K562 (cell line): ENCODE results near the gene TIMP2. TPM values are rescaled to one million over a fixed set of nuclear protein-coding genes. Genes with fewer than 3 reads are reported as not detected.
A peak's percentile ranks its signal among the peaks of the same experiment; 100 is the strongest.

Experiments used
- ARHGAP35 ChIP-seq: fragments of 450-650 bp; IDR thresholded peaks from 2 replicates; pipeline ENCODE4 v1.6.1; 2018; ENCODE audit not compliant: partially characterized antibody
- JUND ChIP-seq, 2 experiments: IDR thresholded peaks; 2 replicates in 1 of 2; 3 replicates in 1 of 2; pipeline ENCODE4 v1.6.1; 2011; ENCODE audit warnings: borderline replicate concordance in 2 of 2, low read depth in 2 of 2, low read length in 2 of 2, improper control_type of control experiment in 1 of 2, missing biosample characterization in 1 of 2, missing genetic modification characterization in 1 of 2, missing genetic modification reagents in 1 of 2
- SETDB1 ChIP-seq: IDR thresholded peaks from one replicate; pipeline ENCODE4 v1.6.1; 2012; ENCODE audit warnings: low read length, control low read depth, inconsistent platforms
- ZNF140 ChIP-seq: fragments of 250-450 bp; sonication (Bioruptor Pico); IDR thresholded peaks from 2 replicates; pipeline ENCODE4 v1.8.0; 2021; ENCODE audit warnings: moderate library complexity, mild to moderate bottlenecking, inconsistent platforms
- ZNF354B ChIP-seq: fragments of 250-450 bp; sonication (Bioruptor Pico); IDR thresholded peaks from 2 replicates; pipeline ENCODE4 v1.4.0; 2020
- polyA plus RNA-seq, 8 experiments: library from polyadenylated mRNA; depleted of rRNA in 4 of 8; stranded (reverse) in 5 of 8; unstranded in 3 of 8; fragments of >200 nt; fragmentation: Nextera tagmentation in 2 of 8; fragmentation: Illumina TruSeq in 1 of 8; extraction: Ambion mirVana in 2 of 8; extraction: Trizol in 1 of 8; gene quantifications; 2 replicates each; pipeline versions ENCODE4 v1.2.1 to v1.2.3, GENCODE V29; 2011 to 2014; ENCODE audit warnings: inconsistent platforms in 1 of 8, missing spikeins in 1 of 8
- total RNA-seq, 7 experiments: library from RNA; depleted of rRNA in 6 of 7; stranded (reverse); fragments of >200 nt in 6 of 7; fragmentation: Illumina TruSeq in 2 of 7; extraction: Trizol in 2 of 7; gene quantifications; 2 replicates each; pipeline versions ENCODE4 v1.2.1 to v1.2.3, GENCODE V29; 2011 to 2021; ENCODE audit warnings: low replicate concordance in 1 of 7
- TF ChIP-seq, protein P1 (sequence below): sonication (generic); formaldehyde crosslinking; IDR thresholded peaks from 2 replicates; pipeline ENCODE4 v1.8.1; 2023; ENCODE audit warnings: mild to moderate bottlenecking, missing genetic modification reagents
- TF ChIP-seq, protein P2 (sequence below): fragments of 450-650 bp; IDR thresholded peaks from 2 replicates; pipeline ENCODE4 v1.7.1; 2018; ENCODE audit warnings: mild to moderate bottlenecking, low read depth; ENCODE audit not compliant: partially characterized antibody
- TF ChIP-seq, protein P3 (sequence below): fragments of 450-650 bp; IDR thresholded peaks from 2 replicates; pipeline ENCODE4 v1.6.1; 2016; ENCODE audit warnings: missing biosample characterization, missing genetic modification characterization
- TF ChIP-seq, protein P4 (sequence below), 2 experiments: fragments of 450-650 bp in 1 of 2; sonication (generic) in 1 of 2; formaldehyde crosslinking in 1 of 2; IDR thresholded peaks; 2 replicates each; pipeline versions ENCODE4 v1.7.1 to v1.9.0; 2016 to 2022; ENCODE audit warnings: inconsistent platforms in 1 of 2, mild to moderate bottlenecking in 1 of 2, missing genetic modification reagents in 1 of 2

Gene TIMP2
- total and polyA plus RNA-seq, 9 of the 15 experiments (the other 6 are each of a cell fraction or from before 2014, with no cell fraction given): 0.55 TPM; not detected in 8

DNA sequence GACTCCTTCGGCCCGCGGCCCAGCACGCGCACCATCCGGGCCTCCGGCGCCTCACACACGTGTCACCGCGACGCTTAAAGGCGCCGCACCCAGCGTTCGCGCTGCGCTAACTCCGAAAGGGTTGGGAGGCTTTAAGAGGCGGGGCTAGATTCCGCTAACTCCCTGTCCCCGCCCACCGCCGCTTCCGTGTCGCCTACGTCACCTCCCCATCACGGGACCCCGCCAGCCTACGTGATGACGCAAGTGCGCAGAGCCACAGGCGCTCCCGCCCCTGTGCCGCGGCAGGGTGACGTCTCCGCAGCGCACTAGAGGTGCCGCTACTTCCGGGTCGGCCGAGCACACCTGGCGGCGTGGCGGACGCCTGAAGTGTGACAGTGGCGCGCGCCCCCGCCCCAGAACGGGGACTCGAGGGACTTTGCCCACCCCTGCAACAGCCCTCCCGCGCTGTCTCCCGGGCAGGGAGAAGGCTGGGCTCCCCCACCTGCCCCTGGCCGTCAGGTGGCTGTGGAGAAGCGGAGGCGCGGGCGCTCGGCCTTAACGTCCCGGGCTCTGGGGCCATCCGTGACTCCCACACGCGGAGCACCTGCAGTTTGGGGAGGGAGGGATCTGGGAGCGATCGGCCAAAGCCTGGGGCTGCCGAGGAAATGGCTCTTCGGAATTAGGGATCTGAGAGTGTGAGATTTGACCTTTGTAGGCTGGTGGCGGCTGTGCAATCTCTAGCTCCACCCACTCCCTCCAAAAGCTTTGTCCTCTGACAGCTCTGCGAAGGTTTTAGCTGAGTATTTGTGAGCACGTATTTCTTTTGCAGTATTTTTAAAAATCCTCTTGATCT, 84.2 kb downstream of the TIMP2 start, which contains the start of gene USP36 (continued):
- TF ChIP-seq, protein P1, sequence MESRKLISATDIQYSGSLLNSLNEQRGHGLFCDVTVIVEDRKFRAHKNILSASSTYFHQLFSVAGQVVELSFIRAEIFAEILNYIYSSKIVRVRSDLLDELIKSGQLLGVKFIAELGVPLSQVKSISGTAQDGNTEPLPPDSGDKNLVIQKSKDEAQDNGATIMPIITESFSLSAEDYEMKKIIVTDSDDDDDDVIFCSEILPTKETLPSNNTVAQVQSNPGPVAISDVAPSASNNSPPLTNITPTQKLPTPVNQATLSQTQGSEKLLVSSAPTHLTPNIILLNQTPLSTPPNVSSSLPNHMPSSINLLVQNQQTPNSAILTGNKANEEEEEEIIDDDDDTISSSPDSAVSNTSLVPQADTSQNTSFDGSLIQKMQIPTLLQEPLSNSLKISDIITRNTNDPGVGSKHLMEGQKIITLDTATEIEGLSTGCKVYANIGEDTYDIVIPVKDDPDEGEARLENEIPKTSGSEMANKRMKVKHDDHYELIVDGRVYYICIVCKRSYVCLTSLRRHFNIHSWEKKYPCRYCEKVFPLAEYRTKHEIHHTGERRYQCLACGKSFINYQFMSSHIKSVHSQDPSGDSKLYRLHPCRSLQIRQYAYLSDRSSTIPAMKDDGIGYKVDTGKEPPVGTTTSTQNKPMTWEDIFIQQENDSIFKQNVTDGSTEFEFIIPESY (CRISPR knock-in tag): peak; percentile 66; the same call in 1 of the 2 replicates
- TF ChIP-seq, protein P2, sequence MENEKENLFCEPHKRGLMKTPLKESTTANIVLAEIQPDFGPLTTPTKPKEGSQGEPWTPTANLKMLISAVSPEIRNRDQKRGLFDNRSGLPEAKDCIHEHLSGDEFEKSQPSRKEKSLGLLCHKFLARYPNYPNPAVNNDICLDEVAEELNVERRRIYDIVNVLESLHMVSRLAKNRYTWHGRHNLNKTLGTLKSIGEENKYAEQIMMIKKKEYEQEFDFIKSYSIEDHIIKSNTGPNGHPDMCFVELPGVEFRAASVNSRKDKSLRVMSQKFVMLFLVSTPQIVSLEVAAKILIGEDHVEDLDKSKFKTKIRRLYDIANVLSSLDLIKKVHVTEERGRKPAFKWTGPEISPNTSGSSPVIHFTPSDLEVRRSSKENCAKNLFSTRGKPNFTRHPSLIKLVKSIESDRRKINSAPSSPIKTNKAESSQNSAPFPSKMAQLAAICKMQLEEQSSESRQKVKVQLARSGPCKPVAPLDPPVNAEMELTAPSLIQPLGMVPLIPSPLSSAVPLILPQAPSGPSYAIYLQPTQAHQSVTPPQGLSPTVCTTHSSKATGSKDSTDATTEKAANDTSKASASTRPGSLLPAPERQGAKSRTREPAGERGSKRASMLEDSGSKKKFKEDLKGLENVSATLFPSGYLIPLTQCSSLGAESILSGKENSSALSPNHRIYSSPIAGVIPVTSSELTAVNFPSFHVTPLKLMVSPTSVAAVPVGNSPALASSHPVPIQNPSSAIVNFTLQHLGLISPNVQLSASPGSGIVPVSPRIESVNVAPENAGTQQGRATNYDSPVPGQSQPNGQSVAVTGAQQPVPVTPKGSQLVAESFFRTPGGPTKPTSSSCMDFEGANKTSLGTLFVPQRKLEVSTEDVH: peak; percentile 92
- TF ChIP-seq ZNF140 (CRISPR knock-in tag) (no peak), JUND (IDR thresholded peaks at IDR 0.05; ENCODE audit: borderline replicate concordance, low read depth, low read length) (peak; percentile 93), JUND (tag; IDR thresholded peaks at IDR 0.05; ENCODE audit: borderline replicate concordance, low read depth, low read length) (peak; percentile 85; the same call in 1 of the 3 replicates), SETDB1 (no peak), ARHGAP35 (no peak), ZNF354B (CRISPR knock-in tag) (no peak)
- TF ChIP-seq, protein P3, sequence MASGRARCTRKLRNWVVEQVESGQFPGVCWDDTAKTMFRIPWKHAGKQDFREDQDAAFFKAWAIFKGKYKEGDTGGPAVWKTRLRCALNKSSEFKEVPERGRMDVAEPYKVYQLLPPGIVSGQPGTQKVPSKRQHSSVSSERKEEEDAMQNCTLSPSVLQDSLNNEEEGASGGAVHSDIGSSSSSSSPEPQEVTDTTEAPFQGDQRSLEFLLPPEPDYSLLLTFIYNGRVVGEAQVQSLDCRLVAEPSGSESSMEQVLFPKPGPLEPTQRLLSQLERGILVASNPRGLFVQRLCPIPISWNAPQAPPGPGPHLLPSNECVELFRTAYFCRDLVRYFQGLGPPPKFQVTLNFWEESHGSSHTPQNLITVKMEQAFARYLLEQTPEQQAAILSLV (tag): no peak
- TF ChIP-seq, protein P4, sequence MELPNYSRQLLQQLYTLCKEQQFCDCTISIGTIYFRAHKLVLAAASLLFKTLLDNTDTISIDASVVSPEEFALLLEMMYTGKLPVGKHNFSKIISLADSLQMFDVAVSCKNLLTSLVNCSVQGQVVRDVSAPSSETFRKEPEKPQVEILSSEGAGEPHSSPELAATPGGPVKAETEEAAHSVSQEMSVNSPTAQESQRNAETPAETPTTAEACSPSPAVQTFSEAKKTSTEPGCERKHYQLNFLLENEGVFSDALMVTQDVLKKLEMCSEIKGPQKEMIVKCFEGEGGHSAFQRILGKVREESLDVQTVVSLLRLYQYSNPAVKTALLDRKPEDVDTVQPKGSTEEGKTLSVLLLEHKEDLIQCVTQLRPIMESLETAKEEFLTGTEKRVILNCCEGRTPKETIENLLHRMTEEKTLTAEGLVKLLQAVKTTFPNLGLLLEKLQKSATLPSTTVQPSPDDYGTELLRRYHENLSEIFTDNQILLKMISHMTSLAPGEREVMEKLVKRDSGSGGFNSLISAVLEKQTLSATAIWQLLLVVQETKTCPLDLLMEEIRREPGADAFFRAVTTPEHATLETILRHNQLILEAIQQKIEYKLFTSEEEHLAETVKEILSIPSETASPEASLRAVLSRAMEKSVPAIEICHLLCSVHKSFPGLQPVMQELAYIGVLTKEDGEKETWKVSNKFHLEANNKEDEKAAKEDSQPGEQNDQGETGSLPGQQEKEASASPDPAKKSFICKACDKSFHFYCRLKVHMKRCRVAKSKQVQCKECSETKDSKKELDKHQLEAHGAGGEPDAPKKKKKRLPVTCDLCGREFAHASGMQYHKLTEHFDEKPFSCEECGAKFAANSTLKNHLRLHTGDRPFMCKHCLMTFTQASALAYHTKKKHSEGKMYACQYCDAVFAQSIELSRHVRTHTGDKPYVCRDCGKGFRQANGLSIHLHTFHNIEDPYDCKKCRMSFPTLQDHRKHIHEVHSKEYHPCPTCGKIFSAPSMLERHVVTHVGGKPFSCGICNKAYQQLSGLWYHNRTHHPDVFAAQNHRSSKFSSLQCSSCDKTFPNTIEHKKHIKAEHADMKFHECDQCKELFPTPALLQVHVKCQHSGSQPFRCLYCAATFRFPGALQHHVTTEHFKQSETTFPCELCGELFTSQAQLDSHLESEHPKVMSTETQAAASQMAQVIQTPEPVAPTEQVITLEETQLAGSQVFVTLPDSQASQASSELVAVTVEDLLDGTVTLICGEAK (IDR thresholded peaks at IDR 0.05): peak; percentile 71
- TF ChIP-seq, protein P4 (CRISPR knock-in tag; IDR thresholded peaks at IDR 0.05): no peak
